NCI-H82 treated with DMSO at 0.1 percent for 48 hours (cell line): ENCODE results near the gene OAS2.
"Not testable (repeated sequence)": the region's sequence is repeated elsewhere in the genome, so short reads cannot be mapped to it uniquely, and the experiment has no call there.

Source experiments
- DNase-seq: peaks from one replicate; lab custom pipeline; 2025; ENCODE audit not compliant: unreplicated experiment; lab: John Stamatoyannopoulos, UW

OAS2 gene

DNA sequence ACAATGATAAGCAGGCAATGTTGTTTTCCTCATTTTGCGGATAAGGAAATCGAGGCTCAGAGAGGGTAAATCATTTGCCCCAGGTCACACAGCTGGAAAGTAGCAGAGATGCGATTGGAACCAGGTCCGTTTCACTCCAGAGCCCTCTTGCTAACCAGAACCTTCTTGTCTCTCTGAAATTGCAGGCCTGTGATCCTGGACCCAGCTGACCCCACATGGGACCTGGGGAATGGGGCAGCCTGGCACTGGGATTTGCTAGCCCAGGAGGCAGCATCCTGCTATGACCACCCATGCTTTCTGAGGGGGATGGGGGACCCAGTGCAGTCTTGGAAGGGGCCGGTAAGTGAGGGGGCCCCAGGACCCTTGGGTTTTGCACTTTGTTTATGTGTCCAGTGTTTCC is 30.6 kb upstream of the OAS2 start:
- DNase-seq, result no peak

GRCh38 chr12:112948806-112949205 is 29.5 kb upstream of the OAS2 start:
- DNase-seq, result no peak

DNA sequence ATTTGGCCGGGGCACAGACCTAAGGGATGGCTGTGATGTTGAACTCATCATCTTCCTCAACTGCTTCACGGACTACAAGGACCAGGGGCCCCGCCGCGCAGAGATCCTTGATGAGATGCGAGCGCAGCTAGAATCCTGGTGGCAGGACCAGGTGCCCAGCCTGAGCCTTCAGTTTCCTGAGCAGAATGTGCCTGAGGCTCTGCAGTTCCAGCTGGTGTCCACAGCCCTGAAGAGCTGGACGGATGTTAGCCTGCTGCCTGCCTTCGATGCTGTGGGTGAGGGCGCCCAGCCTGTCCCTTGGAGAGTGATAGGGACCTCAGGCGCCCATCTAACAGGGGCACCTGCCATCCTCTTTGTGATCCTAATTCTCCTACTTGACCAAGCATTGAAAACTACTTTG is 27.6 kb upstream of the OAS2 start:
- no peak for DNase-seq

GRCh38 chr12:112957125-112957524 is 21.2 kb upstream of the OAS2 start:
- DNase-seq, result not testable (repeated sequence)

- no peak for DNase-seq
These were observed 17.2 kb upstream of the OAS2 start for GRCh38 chr12:112961074-112961473.

DNA sequence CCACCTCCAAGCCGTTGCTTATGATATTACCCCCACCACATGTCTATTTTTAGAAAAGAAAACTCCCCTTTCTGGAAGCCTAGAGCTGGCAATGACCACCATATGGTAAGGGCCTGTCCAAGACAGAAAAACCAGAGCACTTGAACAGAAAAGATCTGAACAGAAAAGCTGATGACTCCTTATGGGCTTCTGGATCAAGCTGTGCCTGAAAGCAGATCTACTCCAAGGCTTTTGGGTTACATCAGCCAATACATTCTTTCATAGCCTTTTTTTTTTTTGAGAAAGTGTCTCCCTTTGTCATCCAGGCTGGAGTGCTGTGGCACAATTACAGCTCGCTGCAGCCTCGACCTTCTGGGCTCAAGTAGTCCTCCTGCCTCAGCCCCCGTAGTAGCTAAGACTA is 16.8 kb upstream of the OAS2 start:
- DNase-seq, result no peak

DNA sequence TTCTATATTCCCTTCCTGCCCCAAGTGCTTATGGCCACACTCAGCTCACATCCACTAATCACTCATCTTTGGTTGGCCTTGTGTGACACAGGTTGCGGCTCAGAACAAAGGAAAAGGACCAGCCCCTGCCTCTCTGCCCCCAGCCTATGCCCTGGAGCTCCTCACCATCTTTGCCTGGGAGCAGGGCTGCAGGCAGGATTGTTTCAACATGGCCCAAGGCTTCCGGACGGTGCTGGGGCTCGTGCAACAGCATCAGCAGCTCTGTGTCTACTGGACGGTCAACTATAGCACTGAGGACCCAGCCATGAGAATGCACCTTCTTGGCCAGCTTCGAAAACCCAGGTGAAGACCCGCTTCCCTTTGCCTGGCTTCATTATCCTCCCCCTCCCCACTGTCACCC is 15.8 kb upstream of the OAS2 start:
- DNase-seq, result no peak

DNA sequence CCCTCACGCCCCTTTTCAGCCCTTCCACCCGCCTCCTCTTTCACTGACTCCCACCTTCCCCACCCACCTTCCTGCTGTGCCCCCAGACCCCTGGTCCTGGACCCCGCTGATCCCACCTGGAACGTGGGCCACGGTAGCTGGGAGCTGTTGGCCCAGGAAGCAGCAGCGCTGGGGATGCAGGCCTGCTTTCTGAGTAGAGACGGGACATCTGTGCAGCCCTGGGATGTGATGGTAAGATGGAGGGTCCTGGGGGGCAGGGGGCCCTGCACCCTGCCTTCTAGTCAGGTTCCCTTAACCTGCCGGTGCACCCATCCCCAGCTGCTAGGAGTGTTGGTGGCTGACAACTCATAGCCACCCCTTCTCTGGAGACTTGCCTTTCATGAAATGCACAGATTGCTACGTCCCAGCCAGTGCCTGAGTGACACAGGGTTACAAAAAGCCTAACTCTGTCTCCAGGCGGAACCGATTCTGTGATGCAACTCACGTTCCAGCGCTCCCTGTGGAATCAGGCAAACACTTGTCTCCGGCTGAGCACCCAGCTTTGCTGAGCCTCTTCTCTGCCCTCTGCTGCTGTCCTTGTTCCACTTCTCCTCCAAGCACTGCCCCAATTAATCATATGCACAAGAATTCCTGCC is 15.0 kb upstream of the OAS2 start:
- DNase-seq, result no peak

DNA sequence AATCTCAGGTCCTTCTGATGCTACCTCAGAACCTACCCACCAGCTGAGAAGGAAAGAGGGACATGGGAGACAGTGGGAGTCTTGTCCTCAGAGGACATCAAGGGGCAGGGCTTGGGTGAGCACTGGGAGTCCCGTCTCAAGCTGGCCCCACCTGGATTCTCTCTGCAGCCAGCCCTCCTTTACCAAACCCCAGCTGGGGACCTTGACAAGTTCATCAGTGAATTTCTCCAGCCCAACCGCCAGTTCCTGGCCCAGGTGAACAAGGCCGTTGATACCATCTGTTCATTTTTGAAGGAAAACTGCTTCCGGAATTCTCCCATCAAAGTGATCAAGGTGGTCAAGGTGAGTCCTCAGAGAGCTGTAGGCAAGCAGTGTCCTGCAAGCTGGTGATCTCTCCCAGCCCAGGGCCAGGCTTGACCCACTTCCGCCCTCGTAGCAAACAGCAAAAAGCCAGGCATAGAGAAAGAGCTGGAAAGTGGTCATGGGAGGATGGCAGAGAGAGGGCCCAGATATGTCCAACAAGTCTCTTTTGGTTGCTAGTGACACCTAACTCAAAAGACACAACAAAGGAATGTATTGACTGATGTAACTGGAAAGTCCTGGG is 14.2 kb upstream of the OAS2 start:
- no peak for DNase-seq

DNA sequence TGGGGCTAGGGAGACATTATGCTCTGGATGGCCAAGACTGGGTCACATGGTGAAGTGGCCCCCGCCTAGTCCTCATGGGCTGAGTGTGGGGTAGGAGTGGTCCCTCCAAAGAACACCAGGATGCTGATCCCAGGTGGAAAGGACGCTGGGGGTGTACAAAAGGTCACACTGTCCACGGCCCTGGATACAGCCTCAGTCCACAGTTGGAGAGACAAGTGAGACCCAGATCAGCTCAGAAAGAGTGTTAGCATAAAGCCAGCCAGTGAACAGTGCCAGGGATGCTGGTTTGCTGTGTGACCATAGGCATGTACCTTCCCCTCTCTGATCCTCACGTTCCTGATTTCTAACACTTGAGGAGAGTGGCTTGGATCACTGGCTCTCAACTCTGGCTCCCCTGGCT is 13.4 kb upstream of the OAS2 start:
- no peak for DNase-seq

DNA sequence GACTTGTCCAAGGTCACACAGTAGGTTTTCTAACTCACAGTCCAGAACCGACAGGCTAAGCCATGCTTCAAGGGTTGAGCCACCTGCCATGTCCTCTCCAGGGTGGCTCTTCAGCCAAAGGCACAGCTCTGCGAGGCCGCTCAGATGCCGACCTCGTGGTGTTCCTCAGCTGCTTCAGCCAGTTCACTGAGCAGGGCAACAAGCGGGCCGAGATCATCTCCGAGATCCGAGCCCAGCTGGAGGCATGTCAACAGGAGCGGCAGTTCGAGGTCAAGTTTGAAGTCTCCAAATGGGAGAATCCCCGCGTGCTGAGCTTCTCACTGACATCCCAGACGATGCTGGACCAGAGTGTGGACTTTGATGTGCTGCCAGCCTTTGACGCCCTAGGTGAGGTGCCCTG is 12.7 kb upstream of the OAS2 start:
- DNase-seq, result no peak

DNA sequence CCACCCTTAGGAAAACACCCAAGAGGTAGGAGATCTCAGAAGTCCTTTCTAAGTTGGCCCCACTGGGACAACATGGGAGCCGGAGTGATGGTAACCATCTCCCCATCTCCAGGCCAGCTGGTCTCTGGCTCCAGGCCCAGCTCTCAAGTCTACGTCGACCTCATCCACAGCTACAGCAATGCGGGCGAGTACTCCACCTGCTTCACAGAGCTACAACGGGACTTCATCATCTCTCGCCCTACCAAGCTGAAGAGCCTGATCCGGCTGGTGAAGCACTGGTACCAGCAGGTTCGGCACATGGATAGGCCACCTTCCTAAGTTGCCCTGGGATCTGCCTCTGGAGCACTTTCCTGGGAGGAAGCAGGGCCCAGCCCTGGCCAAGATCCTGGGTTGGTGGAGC is 11.0 kb upstream of the OAS2 start:
- DNase-seq, result no peak

DNA sequence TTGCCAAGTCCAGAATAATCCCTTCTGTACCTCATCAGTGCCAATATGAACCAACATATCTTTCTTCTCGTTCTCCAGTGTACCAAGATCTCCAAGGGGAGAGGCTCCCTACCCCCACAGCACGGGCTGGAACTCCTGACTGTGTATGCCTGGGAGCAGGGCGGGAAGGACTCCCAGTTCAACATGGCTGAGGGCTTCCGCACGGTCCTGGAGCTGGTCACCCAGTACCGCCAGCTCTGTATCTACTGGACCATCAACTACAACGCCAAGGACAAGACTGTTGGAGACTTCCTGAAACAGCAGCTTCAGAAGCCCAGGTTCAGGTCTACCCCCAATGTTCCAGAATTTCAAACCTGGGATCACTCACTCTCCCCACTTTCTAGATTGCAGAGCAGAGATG is 10.5 kb upstream of the OAS2 start:
- DNase-seq, result no peak

DNA sequence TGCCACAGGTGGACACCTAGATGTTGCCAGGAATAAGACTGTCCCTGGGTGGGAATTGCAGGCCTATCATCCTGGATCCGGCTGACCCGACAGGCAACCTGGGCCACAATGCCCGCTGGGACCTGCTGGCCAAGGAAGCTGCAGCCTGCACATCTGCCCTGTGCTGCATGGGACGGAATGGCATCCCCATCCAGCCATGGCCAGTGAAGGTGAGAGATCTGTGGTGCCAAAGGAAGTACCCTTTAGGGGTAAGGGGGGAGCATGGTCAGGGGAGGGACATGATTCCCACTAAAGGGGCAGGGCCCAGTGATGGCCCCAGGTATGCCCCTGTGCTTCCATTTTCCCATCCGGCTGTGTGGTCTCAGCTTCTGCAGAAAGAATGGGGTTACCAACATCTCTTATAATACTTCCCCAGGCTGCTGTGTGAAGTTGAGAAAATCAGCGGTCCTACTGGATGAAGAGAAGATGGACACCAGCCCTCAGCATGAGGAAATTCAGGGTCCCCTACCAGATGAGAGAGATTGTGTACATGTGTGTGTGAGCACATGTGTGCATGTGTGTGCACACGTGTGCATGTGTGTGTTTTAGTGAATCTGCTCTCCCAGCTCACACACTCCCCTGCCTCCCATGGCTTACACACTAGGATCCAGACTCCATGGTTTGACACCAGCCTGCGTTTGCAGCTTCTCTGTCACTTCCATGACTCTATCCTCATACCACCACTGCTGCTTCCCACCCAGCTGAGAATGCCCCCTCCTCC is 8.6 kb upstream of the OAS2 start:
- no peak for DNase-seq

- DNase-seq, result no peak
These were observed 7.9 kb upstream of the OAS2 start for GRCh38 chr12:112970391-112970790.

DNA sequence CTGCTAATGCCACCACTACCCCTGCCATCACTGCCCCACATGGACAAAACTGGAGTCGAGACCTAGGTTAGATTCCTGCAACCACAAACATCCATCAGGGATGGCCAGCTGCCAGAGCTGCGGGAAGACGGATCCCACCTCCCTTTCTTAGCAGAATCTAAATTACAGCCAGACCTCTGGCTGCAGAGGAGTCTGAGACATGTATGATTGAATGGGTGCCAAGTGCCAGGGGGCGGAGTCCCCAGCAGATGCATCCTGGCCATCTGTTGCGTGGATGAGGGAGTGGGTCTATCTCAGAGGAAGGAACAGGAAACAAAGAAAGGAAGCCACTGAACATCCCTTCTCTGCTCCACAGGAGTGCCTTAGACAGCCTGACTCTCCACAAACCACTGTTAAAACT is 7.1 kb upstream of the OAS2 start:
- DNase-seq, result no peak

GRCh38 chr12:112973011-112973735 is 5.1 kb upstream of the OAS2 start:
- DNase-seq, result no peak

DNA sequence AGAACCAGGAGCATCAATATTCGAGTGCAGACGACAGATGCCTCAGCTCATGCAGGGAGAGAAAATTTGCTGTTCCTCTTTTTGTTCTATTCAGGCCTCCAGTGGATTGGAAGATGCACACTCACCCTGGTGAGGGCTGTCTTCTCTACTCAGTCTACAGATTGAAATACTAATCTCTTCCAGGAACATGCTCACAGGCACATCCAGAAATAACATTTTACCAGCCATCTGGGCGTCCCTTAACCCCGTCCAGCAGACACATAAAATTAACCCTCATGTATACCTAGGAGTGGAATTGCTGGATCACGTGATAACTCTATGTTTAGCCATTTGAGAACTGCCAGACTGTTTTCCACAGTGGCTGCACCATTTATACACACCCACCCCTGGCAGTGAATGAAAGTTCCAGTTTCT is 4.5 kb upstream of the OAS2 start:
- no peak for DNase-seq

DNA sequence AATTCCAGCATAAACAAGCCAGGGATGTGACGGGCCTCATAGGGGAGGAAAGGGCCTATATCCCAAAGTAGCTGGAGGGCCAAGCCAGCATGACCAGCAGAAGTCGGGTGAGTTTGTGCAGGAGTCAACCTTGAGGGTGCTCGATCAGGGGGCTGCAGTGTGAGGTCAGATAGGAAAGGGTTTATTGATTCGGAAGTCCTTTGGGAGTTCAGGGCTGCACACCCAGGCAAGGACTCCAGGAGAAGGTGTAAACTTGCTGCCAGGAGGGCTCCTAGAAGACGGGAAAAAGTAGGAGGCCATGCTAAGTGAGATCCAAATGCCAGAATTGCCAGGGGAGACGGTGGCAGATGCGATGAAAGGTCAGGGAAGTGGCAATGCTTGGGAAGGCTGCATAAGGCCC is 3.4 kb upstream of the OAS2 start:
- DNase-seq, result no peak

DNA sequence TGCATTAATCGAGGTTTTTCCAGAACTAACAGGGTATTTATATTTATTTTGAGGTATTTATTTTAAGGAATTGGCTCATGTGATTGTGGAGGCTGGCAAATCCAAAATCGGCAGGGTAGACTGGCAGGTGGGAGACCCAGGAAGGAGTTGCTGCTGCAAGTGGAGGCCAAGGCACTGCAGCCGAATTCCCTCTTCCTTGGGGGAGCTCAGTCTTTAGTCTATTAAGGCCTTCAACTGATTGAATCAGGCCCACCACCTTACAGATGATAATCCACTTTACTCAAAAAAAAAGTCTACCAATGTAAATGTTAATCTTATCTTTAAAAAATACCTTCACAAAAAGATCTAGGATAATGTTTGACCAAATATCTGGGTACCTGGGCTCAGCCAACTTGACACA is 1.2 kb upstream of the OAS2 start:
- DNase-seq, result no peak

- DNase-seq, result no peak
These were observed 678 bp upstream of the OAS2 start for GRCh38 chr12:112977641-112978040.
